SK-N-SH (cell line): Measurements from ENCODE around the gene RABGAP1L.

Experiments
- FOSL2 ChIP-seq: IDR thresholded peaks from 2 replicates; pipeline ENCODE4 v1.4.0; 2012; ENCODE audit warnings: low read depth, mild to moderate bottlenecking, moderate library complexity, borderline replicate concordance
- FOXJ3 ChIP-seq: sonication (generic); formaldehyde crosslinking; IDR thresholded peaks from 2 replicates; pipeline ENCODE4 v1.5.1; 2020; ENCODE audit warnings: mild to moderate bottlenecking, missing genetic modification reagents
- RCOR1 ChIP-seq: fragments of 150-350 bp; IDR thresholded peaks from 2 replicates; pipeline ENCODE4 v1.6.1; 2017; ENCODE audit warnings: antibody characterized with exemption, low read length
- TEAD4 ChIP-seq: IDR thresholded peaks from 2 replicates; pipeline ENCODE4 v1.4.0; 2012; ENCODE audit warnings: mild to moderate bottlenecking, borderline replicate concordance; ENCODE audit not compliant: insufficient read depth
- TF ChIP-seq, protein P1 (sequence below): fragments of 200-600 bp; sonication (generic); IDR thresholded peaks from 2 replicates; pipeline ENCODE4 v1.6.1; 2017; ENCODE audit warnings: antibody characterized with exemption, mild to moderate bottlenecking, moderate library complexity

DNA sequence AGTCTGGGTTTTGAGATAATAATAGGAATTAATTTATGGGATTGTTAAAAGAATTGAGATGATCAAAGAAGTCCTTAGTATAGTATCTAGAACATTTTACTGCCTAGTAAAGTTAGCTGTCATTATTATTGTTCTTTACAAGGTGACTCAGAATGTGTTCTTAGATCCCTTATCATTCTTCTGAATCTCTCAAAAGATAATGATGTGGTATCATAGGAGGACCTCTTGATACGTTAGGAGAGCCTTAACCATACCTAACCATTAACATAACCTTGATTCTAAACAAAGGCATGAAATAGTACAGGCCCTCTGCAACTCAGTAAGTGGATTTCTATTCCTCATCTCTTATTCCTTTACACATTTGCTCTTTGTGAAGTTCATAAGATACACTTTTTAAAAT is 593.8 kb downstream of the RABGAP1L start:
- no peak for TF ChIP-seq TEAD4
- no peak for TF ChIP-seq RCOR1
- TF ChIP-seq, protein P1, sequence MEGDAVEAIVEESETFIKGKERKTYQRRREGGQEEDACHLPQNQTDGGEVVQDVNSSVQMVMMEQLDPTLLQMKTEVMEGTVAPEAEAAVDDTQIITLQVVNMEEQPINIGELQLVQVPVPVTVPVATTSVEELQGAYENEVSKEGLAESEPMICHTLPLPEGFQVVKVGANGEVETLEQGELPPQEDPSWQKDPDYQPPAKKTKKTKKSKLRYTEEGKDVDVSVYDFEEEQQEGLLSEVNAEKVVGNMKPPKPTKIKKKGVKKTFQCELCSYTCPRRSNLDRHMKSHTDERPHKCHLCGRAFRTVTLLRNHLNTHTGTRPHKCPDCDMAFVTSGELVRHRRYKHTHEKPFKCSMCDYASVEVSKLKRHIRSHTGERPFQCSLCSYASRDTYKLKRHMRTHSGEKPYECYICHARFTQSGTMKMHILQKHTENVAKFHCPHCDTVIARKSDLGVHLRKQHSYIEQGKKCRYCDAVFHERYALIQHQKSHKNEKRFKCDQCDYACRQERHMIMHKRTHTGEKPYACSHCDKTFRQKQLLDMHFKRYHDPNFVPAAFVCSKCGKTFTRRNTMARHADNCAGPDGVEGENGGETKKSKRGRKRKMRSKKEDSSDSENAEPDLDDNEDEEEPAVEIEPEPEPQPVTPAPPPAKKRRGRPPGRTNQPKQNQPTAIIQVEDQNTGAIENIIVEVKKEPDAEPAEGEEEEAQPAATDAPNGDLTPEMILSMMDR, result no peak
- no peak for TF ChIP-seq FOXJ3 (CRISPR knock-in tag)
- TF ChIP-seq FOSL2, result no peak
